Measurements from ENCODE around the gene LYPD6B. TPM values are rescaled to one million over a fixed set of nuclear protein-coding genes. Genes with fewer than 3 reads are reported as not detected.

The LYPD6B gene
- total RNA-seq, 1 experiment from 2014 or later, result 2.0 TPM

DNA sequence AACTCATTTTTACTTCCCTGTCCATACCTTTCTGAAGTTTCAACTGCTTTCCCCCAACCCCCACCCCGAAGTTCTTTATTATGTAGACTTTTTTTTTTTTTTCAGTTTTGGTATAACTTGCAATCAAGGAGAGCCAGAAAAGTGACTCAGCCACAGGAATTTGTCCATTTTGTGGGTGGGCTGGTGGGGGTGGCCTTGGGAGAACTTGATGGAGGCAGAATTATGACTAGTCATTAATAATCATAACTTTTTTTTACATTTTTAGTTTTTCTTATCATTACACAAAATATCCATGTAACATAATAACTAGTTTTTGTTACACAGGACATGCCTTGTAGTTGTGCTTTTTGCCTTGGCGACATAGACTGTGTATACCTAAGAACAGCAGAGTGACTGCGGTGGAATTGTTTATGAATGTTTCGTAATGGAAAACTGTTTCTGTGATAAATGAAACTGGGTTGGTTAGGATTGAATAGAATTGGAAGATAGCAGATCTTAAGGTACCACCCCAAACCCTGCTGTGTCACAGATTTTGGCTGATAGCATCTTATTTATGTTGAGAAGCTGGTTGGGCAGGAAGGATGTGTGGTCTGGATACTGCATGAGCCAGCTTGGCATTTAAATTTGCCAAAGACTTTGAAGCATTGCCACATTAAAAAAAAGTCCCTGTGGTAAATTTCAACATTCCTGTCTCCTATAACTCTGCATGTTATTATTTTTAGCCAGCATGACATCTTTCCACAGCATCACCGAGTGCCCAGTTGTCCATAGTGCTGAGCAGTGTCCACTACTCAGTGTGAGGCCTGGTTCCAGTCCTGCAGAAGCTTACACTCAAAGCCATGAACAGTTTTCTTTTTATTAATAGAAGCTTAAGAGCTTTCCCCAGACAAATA lies 30.7 kb downstream of the LYPD6B start:
- Histone ChIP-seq H3K27me3 (ENCODE audit: insufficient read depth, low read length) (no peaks in the 10 kb centered on the region), H4K8ac (replicated peaks; ENCODE audit: insufficient read length, low read depth, low read length) (no peak overlapping the region), H3K4me2 (ENCODE audit: insufficient read depth, insufficient read length, low read length) (no peak overlapping the region), H3K79me2 (ENCODE audit: insufficient read depth, low read length) (no peaks in the 10 kb centered on the region), H3K4me1 (ENCODE audit: insufficient read depth, low read length) (no peaks in the 10 kb centered on the region; the same call in 1 of the 2 replicates), H2BK15ac (ENCODE audit: low read depth, low read length) (no peak overlapping the region), H3K79me1 (ENCODE audit: insufficient read depth, low read depth, low read length, poor library complexity, severe bottlenecking) (no peaks in the 10 kb centered on the region), H3K27ac (ENCODE audit: insufficient read length, low read depth, low read length) (no peak overlapping the region), H3K4ac (ENCODE audit: low read depth, low read length) (no peak overlapping the region), H3T11ph (ENCODE audit: low read length) (no peak overlapping the region), H4K91ac (ENCODE audit: insufficient read length, low read depth, low read length) (no peak overlapping the region), H2BK12ac (ENCODE audit: insufficient read length, low read depth, low read length) (no peak overlapping the region), H3K9ac (ENCODE audit: extremely low read depth, insufficient read length, low read length) (no peak overlapping the region), H4K5ac (ENCODE audit: insufficient read length, low read depth, low read length) (no peak overlapping the region), H3K23ac (ENCODE audit: insufficient read length, low read depth, low read length) (no peak overlapping the region), H3K23me2 (ENCODE audit: insufficient read length, low read depth, low read length, poor library complexity, severe bottlenecking) (no peaks in the 10 kb centered on the region), H2BK120ac (ENCODE audit: low read depth, low read length, poor library complexity, severe bottlenecking) (no peak overlapping the region), H4K20me1 (ENCODE audit: control insufficient read depth, insufficient read depth, insufficient read length) (no peaks in the 10 kb centered on the region), H2BK5ac (ENCODE audit: insufficient read length, low read length) (no peak overlapping the region), H3K9me3 (ENCODE audit: control insufficient read depth, low read depth, low read length) (no peaks in the 10 kb centered on the region), H3K18ac (ENCODE audit: insufficient read length, low read depth, low read length) (no peak overlapping the region), H2AFZ (ENCODE audit: low read length) (no peak overlapping the region), H3K14ac (ENCODE audit: insufficient read depth, low read length) (no peak overlapping the region), H2BK20ac (ENCODE audit: low read depth, low read length, poor library complexity, severe bottlenecking) (no peak overlapping the region), H3K56ac (ENCODE audit: insufficient read length, low read depth, low read length) (no peak overlapping the region), H2AK5ac (ENCODE audit: insufficient read length, low read length) (no peak overlapping the region)
- WGBS (ENCODE audit: extremely low coverage, insufficient read length, low lambda C conversion rate), result no CpG with 5 or more reads among the region's 5 CpGs
- Mint-ChIP-seq H3K4me1 (peaks cover 13 to 15% of the 10 kb centered on the region in 2 experiments), H3K36me3 (ENCODE audit: insufficient read depth in 1 of 3, low read depth in 3 of 3) (no peaks in the 10 kb centered on the region), H3K27me3 (ENCODE audit: low read depth) (no peaks in the 10 kb centered on the region), H3K27ac (no peak overlapping the region; a peak in 1 of 7 replicates), H3K9me3 (no peaks in the 10 kb centered on the region), H3K4me3 (no peak overlapping the region)
- TF ChIP-seq, protein P1, sequence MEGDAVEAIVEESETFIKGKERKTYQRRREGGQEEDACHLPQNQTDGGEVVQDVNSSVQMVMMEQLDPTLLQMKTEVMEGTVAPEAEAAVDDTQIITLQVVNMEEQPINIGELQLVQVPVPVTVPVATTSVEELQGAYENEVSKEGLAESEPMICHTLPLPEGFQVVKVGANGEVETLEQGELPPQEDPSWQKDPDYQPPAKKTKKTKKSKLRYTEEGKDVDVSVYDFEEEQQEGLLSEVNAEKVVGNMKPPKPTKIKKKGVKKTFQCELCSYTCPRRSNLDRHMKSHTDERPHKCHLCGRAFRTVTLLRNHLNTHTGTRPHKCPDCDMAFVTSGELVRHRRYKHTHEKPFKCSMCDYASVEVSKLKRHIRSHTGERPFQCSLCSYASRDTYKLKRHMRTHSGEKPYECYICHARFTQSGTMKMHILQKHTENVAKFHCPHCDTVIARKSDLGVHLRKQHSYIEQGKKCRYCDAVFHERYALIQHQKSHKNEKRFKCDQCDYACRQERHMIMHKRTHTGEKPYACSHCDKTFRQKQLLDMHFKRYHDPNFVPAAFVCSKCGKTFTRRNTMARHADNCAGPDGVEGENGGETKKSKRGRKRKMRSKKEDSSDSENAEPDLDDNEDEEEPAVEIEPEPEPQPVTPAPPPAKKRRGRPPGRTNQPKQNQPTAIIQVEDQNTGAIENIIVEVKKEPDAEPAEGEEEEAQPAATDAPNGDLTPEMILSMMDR (conservative IDR thresholded peaks at IDR 0.05), result no peak
- no peak for DNase-seq

Data from H9 (cell line).